Activated naive CD8-positive, alpha-beta T cell treated with anti-CD3 and anti-CD28 coated beads, Interleukin-2, amount 10 ng/mL, durations not matched to agents 7 days and 5 days (primary cell): ENCODE results near the gene SPATC1L. TPM values are rescaled to one million over a fixed set of nuclear protein-coding genes. Genes with fewer than 3 reads are reported as not detected.

Source experiments
- ATAC-seq: fragments of 150-1000 bp; cut with Tn5 transposase; one replicate; pipeline ENCODE4 v1.10.0; 2021; ENCODE audit warnings: low read depth, moderate library complexity
- POLR2A ChIA-PET: fragments of 350-600 bp; sonication (Branson Sonifier 250); formaldehyde crosslinking; loops from one replicate; lab custom pipeline; 2021; ENCODE audit warnings: antibody characterized with exemption; lab: Charles Lee
- DNase-seq: peaks from one replicate; pipeline ENCODE4 v3.0.0; 2021
- H3K27ac Mint-ChIP-seq: one replicate; pipeline ENCODE4 v1.8.0; 2022; ENCODE audit warnings: mild to moderate bottlenecking, mixed read lengths
- H3K27me3 Mint-ChIP-seq: one replicate; pipeline ENCODE4 v1.8.0; 2022; ENCODE audit warnings: mild to moderate bottlenecking, moderate library complexity, mixed read lengths
- H3K36me3 Mint-ChIP-seq: one replicate; pipeline ENCODE4 v1.8.0; 2021; ENCODE audit warnings: mild to moderate bottlenecking, mixed read lengths
- H3K4me1 Mint-ChIP-seq: one replicate; pipeline ENCODE4 v1.8.0; 2021; ENCODE audit warnings: mixed read lengths
- H3K4me3 Mint-ChIP-seq: one replicate; pipeline ENCODE4 v1.8.0; 2022; ENCODE audit warnings: mild to moderate bottlenecking, moderate library complexity, mixed read lengths
- H3K9me3 Mint-ChIP-seq: one replicate; pipeline ENCODE4 v1.8.0; 2021; ENCODE audit warnings: mixed read lengths
- total RNA-seq, 2 experiments: library from RNA; stranded (reverse); gene quantifications; one replicate each; pipeline ENCODE4 v1.2.3, GENCODE V29; 2021

The SPATC1L gene
- total RNA-seq, 2 experiments from 2014 or later: 7.6 to 8.9 TPM

DNA sequence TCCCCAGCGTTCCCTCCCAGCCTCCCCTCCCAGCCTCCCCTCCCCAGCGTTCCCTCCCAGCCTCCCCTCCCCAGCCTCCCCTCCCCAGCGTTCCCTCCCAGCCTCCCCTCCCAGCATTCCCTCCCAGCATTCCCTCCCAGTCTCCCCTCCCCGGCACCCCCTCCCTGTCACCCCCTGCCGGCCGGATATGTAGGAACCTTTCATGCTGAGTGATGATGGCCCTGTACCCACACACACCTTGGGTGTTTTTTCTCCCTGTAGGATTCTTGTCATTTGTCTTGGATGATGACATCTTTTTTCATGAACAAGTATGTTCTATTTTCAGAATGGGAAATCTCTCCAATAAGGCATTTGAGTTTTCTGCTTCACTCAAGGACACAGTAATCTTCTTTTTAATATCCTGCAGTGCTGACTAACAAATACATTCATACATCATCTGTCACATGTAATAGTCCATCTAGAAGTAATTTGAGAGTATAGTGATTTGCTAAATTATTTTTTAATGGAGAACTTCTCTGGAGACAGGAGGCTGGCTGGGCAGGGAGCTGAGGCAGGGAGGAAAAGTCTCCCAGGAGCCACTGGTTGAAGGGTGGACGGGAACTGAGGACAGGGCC is 48.4 kb downstream of the SPATC1L start:
- Mint-ChIP-seq H3K4me1 (no peaks in the 10 kb centered on the region), H3K27ac (no peak overlapping the region), H3K9me3 (no peaks in the 10 kb centered on the region), H3K27me3 (no peaks in the 10 kb centered on the region), H3K36me3 (no peaks in the 10 kb centered on the region), H3K4me3 (no peak overlapping the region)
- DNase-seq (no peak), ATAC-seq (no peak)
- POLR2A ChIA-PET: no interaction called here

DNA sequence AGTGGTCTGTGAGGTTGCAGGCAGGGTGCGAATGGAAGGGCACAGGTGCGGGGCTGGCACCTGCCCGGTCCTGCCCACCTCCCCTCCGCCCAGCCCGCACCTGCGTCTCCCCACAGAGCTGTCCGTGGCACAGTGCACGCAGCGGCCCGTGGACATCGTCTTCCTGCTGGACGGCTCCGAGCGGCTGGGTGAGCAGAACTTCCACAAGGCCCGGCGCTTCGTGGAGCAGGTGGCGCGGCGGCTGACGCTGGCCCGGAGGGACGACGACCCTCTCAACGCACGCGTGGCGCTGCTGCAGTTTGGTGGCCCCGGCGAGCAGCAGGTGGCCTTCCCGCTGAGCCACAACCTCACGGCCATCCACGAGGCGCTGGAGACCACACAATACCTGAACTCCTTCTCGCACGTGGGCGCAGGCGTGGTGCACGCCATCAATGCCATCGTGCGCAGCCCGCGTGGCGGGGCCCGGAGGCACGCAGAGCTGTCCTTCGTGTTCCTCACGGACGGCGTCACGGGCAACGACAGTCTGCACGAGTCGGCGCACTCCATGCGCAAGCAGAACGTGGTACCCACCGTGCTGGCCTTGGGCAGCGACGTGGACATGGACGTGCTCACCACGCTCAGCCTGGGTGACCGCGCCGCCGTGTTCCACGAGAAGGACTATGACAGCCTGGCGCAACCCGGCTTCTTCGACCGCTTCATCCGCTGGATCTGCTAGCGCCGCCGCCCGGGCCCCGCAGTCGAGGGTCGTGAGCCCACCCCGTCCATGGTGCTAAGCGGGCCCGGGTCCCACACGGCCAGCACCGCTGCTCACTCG is 52.2 kb downstream of the SPATC1L start:
- POLR2A ChIA-PET: no interaction called here
- Mint-ChIP-seq H3K4me1 (no peaks in the 10 kb centered on the region), H3K27me3 (no peaks in the 10 kb centered on the region), H3K4me3 (no peak overlapping the region), H3K36me3 (no peaks in the 10 kb centered on the region), H3K9me3 (no peaks in the 10 kb centered on the region), H3K27ac (no peak overlapping the region)
- no peak for ATAC-seq
- no peak for DNase-seq

DNA sequence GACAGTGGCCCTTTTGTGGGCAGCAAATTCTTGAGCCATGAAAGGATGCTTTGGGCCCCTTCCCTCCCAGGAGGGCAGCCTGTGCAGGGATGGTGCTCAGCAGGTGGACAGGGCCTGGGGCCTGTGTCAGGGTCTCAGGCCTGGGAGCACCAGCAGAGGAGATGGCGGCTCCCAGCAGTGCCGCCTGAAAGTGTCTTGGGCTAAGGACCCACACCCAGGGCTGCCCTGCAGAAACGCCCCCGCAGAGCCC is 52.7 kb downstream of the SPATC1L start:
- DNase-seq (no peak), ATAC-seq (no peak)
- Mint-ChIP-seq H3K4me3 (no peak overlapping the region), H3K4me1 (no peaks in the 10 kb centered on the region), H3K27ac (no peak overlapping the region), H3K36me3 (no peaks in the 10 kb centered on the region), H3K9me3 (no peaks in the 10 kb centered on the region), H3K27me3 (no peaks in the 10 kb centered on the region)
- POLR2A ChIA-PET: no interaction called here

DNA sequence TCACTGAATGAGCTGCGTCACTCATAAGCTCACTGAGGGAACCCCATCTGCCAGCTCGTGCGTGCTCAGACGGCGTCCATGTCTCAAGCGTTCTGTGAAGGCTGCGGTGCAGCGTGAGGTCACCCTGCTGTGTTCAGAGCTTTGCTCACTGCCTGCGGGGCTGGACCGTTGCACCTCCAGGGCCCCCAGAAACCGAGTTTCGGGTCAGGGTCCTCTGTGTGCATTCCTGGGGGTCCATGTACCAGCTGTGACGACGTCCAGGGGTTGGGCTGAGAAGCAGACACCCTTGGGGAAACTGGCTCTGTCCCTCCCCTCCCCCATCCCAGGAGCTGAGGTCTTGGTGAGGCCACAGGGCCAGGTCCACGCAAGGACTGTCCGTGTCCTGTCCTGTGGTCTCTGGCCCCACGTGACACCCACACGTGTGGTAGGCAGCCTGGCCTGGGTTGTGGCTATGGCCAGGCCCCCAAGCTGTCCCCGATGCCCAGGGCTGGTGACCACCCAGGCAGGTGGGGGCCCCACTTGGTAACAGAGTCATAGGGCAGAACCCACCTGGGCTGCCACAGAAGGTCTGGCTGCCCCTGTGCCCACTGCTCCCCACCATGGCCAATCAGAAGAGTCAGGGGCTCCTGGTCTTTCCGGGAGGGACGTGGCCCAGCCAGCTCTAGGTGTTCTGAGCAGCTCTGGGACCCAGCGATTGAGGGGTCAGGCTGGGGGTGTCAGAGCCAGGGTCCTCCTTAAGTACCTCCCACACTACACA is 53.2 kb downstream of the SPATC1L start:
- POLR2A ChIA-PET: no interaction called here

DNA sequence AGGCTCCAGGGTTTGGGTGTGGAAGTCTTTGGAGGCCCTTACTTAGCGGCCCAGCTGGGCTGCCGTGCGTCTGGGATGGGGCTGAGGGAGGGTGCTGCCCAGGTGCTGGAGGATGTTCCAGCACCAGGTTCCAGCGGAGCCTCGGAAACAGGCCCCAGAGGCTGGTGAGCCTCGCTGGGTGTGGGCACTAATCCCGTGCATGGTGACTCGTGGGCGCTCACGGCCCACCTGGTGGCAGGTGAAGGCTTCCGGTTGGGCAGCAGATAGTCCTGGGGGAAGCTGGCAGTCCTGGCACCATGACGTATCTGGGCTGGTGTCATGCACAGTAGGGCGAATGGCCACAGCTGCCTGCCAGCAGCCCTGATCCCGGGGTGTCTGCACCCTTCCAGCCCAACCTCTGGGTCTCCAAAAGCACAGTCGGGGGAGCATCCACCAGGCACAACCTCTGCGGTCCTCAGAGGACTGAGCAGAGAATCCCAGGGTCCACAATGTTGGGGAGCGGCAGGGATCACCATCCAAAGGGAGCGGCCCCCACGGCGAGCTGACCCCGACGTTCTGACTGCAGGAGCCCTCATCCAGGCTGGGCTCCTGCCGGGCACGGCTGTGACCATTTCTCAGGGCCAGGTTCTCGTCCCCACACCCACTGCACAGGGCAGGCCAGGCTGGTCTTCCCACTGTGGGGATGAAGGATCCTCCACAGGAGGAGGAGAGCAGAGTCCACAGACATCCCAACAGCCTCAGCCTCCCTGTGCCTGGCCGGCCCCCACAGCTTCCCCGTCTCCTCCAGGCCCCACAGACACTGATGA is 54.2 kb downstream of the SPATC1L start:
- DNase-seq: no peak
- H3K27ac Mint-ChIP-seq: no peak overlapping the region
- POLR2A ChIA-PET: no interaction called here
- H3K27me3 Mint-ChIP-seq: no peaks in the 10 kb centered on the region
- no peaks in the 10 kb centered on the region for H3K36me3 Mint-ChIP-seq
- no peaks in the 10 kb centered on the region for H3K4me1 Mint-ChIP-seq
- H3K9me3 Mint-ChIP-seq: no peaks in the 10 kb centered on the region
- no peak for ATAC-seq
- no peak overlapping the region for H3K4me3 Mint-ChIP-seq

More for the DNA sequence above, 53.2 kb downstream of the SPATC1L start:
- H3K27me3 Mint-ChIP-seq: no peaks in the 10 kb centered on the region
- ATAC-seq (no peak), DNase-seq (no peak)
- H3K27ac Mint-ChIP-seq: no peak overlapping the region
- no peak overlapping the region for H3K4me3 Mint-ChIP-seq
- H3K4me1 Mint-ChIP-seq: no peaks in the 10 kb centered on the region
- H3K36me3 Mint-ChIP-seq: no peaks in the 10 kb centered on the region
- no peaks in the 10 kb centered on the region for H3K9me3 Mint-ChIP-seq

DNA sequence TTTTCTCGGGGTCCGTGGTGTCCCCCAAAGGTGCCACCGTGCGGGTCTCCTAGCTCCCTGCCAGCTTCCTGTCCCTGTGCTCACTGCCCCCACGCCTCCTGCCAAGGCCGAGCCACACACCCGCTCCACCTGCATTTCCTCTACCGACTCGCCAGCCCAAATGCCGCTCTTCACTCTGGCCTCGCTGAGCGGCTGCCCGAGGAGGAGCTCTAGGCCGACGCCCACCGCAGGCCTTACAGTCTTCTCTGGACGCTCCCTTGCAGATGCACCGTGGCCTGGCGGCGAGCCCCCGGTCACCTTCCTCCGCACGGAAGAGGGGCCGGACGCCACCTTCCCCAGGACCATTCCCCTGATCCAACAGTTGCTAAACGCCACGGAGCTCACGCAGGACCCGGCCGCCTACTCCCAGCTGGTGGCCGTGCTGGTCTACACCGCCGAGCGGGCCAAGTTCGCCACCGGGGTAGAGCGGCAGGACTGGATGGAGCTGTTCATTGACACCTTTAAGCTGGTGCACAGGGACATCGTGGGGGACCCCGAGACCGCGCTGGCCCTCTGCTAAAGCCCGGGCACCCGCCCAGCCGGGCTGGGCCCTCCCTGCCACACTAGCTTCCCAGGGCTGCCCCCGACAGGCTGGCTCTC is 55.2 kb downstream of the SPATC1L start:
- Mint-ChIP-seq H3K27ac (no peak overlapping the region), H3K4me3 (no peak overlapping the region), H3K4me1 (no peaks in the 10 kb centered on the region), H3K27me3 (no peaks in the 10 kb centered on the region), H3K9me3 (no peaks in the 10 kb centered on the region), H3K36me3 (no peaks in the 10 kb centered on the region)
- ATAC-seq: no peak
- no peak for DNase-seq
- POLR2A ChIA-PET: no interaction called here

DNA sequence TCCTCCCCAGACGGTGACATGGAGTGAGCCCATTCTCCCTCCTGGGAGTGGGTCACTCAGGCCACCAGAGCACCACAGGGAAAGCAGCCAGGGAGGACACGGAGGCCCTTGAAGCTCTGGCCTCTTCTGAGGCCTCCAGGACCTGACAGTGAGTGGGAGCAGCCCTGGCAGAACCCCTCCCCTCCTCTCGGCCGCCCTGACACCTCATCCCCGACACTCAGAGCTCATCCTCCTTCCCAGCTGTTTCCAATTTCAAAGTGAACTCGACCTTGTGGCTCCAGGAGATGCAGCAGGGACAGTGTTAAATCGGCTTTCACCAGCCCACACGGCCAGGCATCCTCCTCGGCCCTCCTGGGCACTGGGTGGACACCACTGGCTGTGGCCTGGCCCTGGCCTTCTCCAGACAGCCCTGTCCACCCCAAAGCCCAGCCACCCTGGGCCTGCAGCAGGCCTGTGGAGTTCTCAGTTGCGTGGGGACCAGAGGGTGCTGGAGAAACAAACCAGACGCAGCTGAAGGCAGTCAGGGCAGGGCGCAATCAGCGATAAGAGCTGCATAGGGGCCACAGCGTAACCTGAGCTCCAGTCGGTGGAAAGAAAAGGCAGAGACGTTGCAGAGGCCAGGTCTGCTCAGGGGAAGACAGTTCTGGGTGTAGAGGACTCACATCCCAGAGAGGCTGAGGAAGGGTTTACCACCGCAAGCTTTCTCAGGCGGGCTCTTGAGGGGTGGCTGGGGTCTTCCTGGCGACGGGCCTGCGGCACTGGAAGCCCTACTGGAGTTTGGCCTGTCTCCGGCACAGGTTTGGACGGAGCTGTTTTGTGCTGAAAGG is 55.9 kb downstream of the SPATC1L start:
- no peaks in the 10 kb centered on the region for H3K4me1 Mint-ChIP-seq

DNA sequence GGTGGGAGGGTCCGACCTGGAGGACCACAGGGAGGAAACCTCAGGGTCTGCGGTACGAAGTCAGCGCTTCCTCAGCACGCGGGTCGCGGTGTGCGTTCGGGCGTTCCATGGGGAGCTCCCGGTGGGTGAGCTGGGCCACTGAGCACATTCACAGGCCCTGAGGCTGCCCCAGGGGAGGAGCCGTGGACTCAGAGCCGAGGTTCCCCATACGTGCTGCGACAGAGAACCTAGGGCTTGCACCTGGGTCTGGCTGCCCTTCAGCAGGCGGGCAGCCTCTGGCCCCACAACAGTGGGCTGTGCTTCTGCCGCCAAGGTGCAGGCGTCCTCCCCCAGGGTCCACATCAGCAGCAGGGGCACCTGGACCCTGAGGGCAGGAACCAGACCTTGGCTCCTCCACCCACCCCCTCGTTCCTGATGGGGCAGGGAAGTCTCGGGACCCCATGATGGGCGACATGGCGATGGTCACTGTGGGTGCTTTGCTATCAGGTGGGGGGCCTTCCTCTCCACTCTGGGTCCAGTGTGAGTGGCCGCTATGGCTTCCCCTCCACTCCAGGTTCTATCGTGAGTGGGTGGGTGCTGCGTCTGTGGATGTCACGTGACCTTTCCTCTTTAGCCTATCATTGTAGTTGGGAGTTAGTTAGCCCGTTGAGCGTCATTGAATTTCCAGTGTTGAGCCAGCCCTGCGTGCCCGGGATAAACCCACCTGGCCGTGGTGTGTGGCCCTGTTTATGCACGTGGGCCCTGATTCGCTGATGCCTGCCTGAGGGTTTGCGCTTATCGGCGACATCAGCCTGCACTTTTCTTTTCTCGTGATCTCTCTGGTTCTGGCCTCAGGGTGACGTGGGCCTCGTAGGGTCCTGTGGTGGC is 56.8 kb downstream of the SPATC1L start:
- H3K9me3 Mint-ChIP-seq: no peaks in the 10 kb centered on the region
- no peaks in the 10 kb centered on the region for H3K36me3 Mint-ChIP-seq
- POLR2A ChIA-PET: no interaction called here
- ATAC-seq (no peak), DNase-seq (peak; percentile 21)
- no peaks in the 10 kb centered on the region for H3K27me3 Mint-ChIP-seq
- no peak overlapping the region for H3K27ac Mint-ChIP-seq
- H3K4me1 Mint-ChIP-seq: no peaks in the 10 kb centered on the region
- H3K4me3 Mint-ChIP-seq: no peak overlapping the region

More for the DNA sequence above, 55.9 kb downstream of the SPATC1L start:
- no peaks in the 10 kb centered on the region for H3K36me3 Mint-ChIP-seq
- no peaks in the 10 kb centered on the region for H3K9me3 Mint-ChIP-seq
- ATAC-seq (no peak), DNase-seq (peak; percentile 17)
- H3K27ac Mint-ChIP-seq: no peak overlapping the region
- POLR2A ChIA-PET: no interaction called here
- no peaks in the 10 kb centered on the region for H3K27me3 Mint-ChIP-seq
- H3K4me3 Mint-ChIP-seq: no peak overlapping the region

DNA sequence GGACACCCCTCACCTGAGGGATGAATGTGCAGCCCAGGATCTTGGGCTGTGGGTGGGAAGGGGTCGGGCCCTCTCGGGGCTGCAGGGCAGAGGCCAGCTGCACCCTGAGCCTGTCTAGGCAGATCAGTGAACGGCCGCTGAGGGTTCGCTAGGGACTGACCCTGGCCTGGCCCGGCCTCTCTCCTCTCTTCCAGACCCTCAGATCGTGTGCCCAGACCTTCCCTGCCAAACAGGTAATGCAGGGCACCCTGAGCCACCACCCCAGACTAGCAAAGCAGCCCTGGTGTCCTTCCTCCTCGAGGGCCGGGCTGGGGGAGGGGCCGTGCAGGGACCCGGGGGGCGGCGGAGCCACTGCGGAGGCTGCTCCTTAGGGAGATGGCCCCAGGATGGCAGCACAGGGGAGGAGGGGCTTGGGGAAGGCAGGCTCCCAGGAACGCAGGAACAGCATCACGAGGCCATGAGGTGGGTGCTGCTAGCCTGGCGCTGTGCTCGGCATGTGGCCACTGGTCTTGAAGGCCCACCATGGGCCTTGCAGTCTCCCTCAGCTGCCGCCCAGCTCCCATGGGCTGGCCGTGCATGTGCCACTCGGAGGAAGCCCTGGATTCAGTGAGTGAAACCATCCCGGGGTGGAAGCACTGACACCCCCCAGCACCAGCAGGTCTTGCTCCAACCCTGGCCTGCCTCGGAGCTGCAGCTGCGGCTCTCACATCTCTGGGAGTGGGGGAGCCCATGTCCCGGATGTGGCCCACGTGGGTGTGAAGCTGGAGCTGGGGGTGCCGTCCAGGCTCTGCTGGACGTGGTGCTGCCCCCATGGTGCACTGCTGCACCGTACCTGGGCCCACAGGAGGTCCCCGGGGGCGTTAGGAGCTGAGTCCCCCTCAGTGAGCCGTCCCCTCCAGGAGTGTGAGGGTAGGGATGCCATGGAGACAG is 57.7 kb downstream of the SPATC1L start:
- Mint-ChIP-seq H3K27me3 (no peaks in the 10 kb centered on the region), H3K4me3 (no peak overlapping the region), H3K9me3 (no peaks in the 10 kb centered on the region), H3K27ac (no peak overlapping the region), H3K4me1 (no peaks in the 10 kb centered on the region), H3K36me3 (no peaks in the 10 kb centered on the region)
- ATAC-seq: no peak
- POLR2A ChIA-PET: no interaction called here
- DNase-seq: no peak

DNA sequence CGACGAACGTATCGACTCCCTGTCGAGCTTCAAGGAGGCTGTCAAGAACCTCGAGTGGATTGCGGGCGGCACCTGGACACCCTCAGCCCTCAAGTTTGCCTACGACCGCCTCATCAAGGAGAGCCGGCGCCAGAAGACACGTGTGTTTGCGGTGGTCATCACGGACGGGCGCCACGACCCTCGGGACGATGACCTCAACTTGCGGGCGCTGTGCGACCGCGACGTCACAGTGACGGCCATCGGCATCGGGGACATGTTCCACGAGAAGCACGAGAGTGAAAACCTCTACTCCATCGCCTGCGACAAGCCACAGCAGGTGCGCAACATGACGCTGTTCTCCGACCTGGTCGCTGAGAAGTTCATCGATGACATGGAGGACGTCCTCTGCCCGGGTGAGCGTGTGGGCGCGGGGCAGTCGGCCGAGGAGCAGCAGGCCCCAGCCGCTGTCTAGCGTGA is 58.4 kb downstream of the SPATC1L start:
- peak; percentile 26 for DNase-seq
- H3K27me3 Mint-ChIP-seq: no peaks in the 10 kb centered on the region
- H3K9me3 Mint-ChIP-seq: no peaks in the 10 kb centered on the region
- no peaks in the 10 kb centered on the region for H3K36me3 Mint-ChIP-seq
- no peak overlapping the region for H3K27ac Mint-ChIP-seq
- no peaks in the 10 kb centered on the region for H3K4me1 Mint-ChIP-seq
- ATAC-seq: no peak
- POLR2A ChIA-PET: interaction anchor here (0.6 kb wide), 1 partner anchor 21 kb away, joined by 4 read pairs; no protein-coding TSS in a partner anchor
- H3K4me3 Mint-ChIP-seq: no peak overlapping the region
